Measurements from ENCODE around the gene NCOR2.

NCOR2 gene

GRCh38 chr12:124520265-124520701 is 47.1 kb downstream of the NCOR2 start:
- no peak for DNase-seq

DNA sequence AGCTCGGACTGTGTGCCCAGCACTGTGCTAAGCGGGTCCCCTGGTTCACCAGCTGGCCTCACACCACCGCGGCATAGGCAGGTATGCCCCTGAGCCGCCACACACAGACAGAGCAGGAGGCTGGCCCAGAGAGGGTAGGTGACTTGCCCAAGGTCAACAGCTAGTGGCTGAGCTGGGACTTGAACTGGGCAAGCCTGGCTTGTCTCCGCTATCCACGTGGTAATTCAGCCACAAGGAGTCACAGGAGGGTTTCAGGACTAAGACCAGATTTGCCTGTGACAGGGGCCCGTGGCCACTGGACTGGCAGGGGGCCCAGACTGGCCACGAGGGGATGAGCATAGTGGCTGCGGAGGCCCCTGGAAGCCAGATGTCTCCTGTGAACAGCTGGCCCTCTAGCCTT is 47.7 kb downstream of the NCOR2 start:
- DNase-seq = no peak

- peak; percentile 50 for DNase-seq
Measured at GRCh38 chr12:124518051-124518932, 49.1 kb downstream of the NCOR2 start.

Data from inflammatory macrophage treated with lipopolysaccharide for 4 hours (primary cell).